ENCODE measurements around the gene AKR1C1. TPM values are rescaled to one million over a fixed set of nuclear protein-coding genes. Genes with fewer than 3 reads are reported as not detected.
"Not testable (repeated sequence)": the region's sequence is repeated elsewhere in the genome, so short reads cannot be mapped to it uniquely, and the experiment has no call there.

The AKR1C1 gene
- 2.1 TPM for total RNA-seq (2021; ENCODE audit: unreplicated experiment)
- polyA plus RNA-seq (2012): 0.87 and 0.92 TPM in 2 replicates
- percentile 42 among the genes with signal in this experiment for Bru-seq, nascent RNA
- percentile 39 among the genes with signal in this experiment for BruChase-seq, experiment 1, labeled RNA remaining after a 6-hour chase
- BruChase-seq, experiment 2, labeled RNA remaining after a 2-hour chase: percentile 42 among the genes with signal in this experiment
- long read RNA-seq: 0 reads

DNA sequence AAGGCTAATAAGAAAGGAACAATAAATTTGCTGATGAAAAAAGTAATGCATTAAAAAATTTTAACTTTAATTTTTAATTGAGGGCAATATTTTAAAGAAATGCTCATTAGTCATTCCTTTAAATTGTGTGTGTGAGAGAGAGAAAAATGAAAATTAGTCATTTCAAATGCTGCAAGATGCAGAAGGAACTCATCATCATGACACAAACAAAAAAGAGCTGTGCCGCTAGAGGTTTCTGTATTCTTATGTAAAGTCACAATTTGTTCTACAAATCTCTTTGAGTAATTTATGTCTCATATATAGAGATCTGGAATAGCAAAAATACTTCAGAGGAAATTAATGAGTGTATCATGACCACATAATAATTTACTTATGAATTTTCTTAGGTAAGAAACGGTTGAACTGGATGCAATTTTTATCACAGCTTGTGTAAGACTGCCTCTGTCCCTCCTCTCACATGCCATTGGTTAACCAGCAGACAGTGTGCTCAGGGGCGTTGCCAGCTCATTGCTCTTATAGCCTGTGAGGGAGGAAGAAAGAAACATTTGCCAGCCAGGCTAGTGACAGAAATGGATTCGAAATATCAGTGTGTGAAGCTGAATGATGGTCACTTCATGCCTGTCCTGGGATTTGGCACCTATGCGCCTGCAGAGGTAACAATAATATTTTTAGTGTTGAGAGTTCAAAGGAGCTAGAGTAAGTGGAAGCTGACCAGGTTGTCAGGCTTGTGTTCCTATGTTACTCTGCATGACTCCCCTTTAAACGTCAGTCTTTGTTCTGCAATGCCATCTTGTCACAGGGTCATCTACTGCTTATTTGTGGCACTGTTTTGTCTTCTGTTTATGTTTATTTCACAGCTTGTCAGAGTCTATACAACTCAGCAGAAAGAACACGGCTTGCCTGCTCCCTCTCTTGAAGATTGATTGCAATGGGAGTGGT, at the start of gene AKR1C1:
Gene AKR1C1, plus strand, starts transcription at position 540 of the 939 bp plus-strand sequence. Its CDS starts 30 bp downstream, at position 570.
- DNase-seq (ENCODE audit: low read depth, low spot score); H4K20me1 ChIP-seq (ENCODE audit: insufficient read depth); RAD21 ChIA-PET (ENCODE audit: low non-redundant PET in 1 of 2, low total read pairs in 2 of 2, uncharacterized antibody in 2 of 2, unreplicated experiment in 2 of 2); H3K4me3 ChIP-seq (replicated peaks in 1 of 2; ENCODE audit: low read depth in 1 of 2, low read length in 2 of 2); H3K4me1 ChIP-seq (ENCODE audit: control insufficient read depth in 1 of 2, insufficient read depth in 2 of 2, low read length in 2 of 2); H3K36me3 ChIP-seq (ENCODE audit: control insufficient read depth in 1 of 2, insufficient read depth in 2 of 2, low read length in 2 of 2); H3K9ac ChIP-seq (ENCODE audit: low read length); H3K9me2 ChIP-seq (ENCODE audit: insufficient read depth); H2AFZ ChIP-seq (ENCODE audit: low read depth, low read length, poor library complexity, severe bottlenecking); H3K9me3 ChIP-seq (ENCODE audit: control insufficient read depth in 1 of 2, insufficient read depth in 1 of 2, low read depth in 1 of 2, low read length in 2 of 2); H3K27me3 ChIP-seq (ENCODE audit: insufficient read depth, low read length); H3K27ac ChIP-seq (ENCODE audit: low read depth, low read length); BruUV-seq (replicated peaks); H3K4me2 ChIP-seq (ENCODE audit: low read length); intact Hi-C loops (cut with micrococcal nuclease); H3K79me2 ChIP-seq (ENCODE audit: insufficient read depth, low read length); POLR2A ChIA-PET: not testable (repeated sequence)
- CTCF ChIA-PET: interaction anchor here (1.8 kb wide), 1 partner anchor 113 kb away, joined by 6 read pairs; no protein-coding TSS in a partner anchor
- ATAC-seq: peak; percentile 75

DNA sequence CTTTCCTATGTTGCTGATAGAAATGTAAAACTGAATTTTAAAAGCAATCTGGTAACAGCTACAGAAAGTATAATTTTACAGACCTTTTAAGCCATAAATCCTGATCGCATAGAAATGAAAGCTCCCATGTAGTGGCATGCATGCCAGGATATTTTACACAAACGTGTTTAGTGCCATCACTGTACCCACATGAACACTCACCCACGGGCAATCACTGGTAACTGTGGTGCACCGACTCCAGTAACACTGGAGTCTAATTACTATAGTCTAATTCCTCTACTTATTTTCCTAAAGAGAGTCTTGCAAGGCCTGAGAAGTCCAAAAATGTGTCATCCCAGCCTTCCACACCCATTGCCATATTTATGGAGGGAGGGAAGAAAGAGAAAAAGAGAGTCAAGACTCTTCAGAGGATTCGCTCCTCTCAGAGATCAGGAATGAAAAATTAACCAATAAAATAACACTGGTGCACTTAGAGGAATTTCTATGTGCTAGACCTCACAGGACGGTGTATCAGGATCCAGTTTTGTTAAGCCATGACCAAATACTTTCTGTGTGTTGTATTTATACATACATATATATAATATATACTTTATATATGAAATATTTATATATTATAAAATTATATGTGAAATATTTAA, 48.9 kb upstream of the AKR1C1 start:
- Histone ChIP-seq H3K4me2 (ENCODE audit: low read length) (no peak overlapping the region), H3K4me3 (replicated peaks in 1 of 2; ENCODE audit: low read depth in 1 of 2, low read length in 2 of 2) (no peak overlapping the region), H3K9ac (ENCODE audit: low read length) (no peak overlapping the region), H3K9me2 (ENCODE audit: insufficient read depth) (no peaks in the 10 kb centered on the region), H3K4me1 (ENCODE audit: control insufficient read depth in 1 of 2, insufficient read depth in 2 of 2, low read length in 2 of 2) (no peaks in the 10 kb centered on the region), H3K36me3 (ENCODE audit: control insufficient read depth in 1 of 2, insufficient read depth in 2 of 2, low read length in 2 of 2) (no peaks in the 10 kb centered on the region), H3K9me3 (ENCODE audit: control insufficient read depth in 1 of 2, insufficient read depth in 1 of 2, low read depth in 1 of 2, low read length in 2 of 2) (no peaks in the 10 kb centered on the region), H3K79me2 (ENCODE audit: insufficient read depth, low read length) (no peaks in the 10 kb centered on the region), H4K20me1 (ENCODE audit: insufficient read depth) (no peaks in the 10 kb centered on the region; the same call in 1 of the 2 replicates), H3K27ac (ENCODE audit: low read depth, low read length) (no peak overlapping the region), H2AFZ (ENCODE audit: low read depth, low read length, poor library complexity, severe bottlenecking) (no peak overlapping the region), H3K27me3 (ENCODE audit: insufficient read depth, low read length) (no peaks in the 10 kb centered on the region)
- BruUV-seq (replicated peaks): no TSS peak
- RAD21 ChIA-PET (ENCODE audit: low non-redundant PET in 1 of 2, low total read pairs in 2 of 2, uncharacterized antibody in 2 of 2, unreplicated experiment in 2 of 2): no interaction called here
- POLR2A ChIA-PET: no interaction called here
- no peak for ATAC-seq
- CTCF ChIA-PET: no interaction called here
- DNase-seq (ENCODE audit: low read depth, low spot score): no peak
- TF ChIP-seq ZFX (IDR thresholded peaks at IDR 0.05): no peak
- no peak for TF ChIP-seq FOSL1 (IDR thresholded peaks at IDR 0.05; ENCODE audit: low read depth)
- TF ChIP-seq EZH2 (IDR thresholded peaks at IDR 0.05): no peak
- TF ChIP-seq CBX3 (IDR thresholded peaks at IDR 0.05; ENCODE audit: low read depth): no peak
- TF ChIP-seq, protein P1, sequence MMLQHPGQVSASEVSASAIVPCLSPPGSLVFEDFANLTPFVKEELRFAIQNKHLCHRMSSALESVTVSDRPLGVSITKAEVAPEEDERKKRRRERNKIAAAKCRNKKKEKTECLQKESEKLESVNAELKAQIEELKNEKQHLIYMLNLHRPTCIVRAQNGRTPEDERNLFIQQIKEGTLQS (IDR thresholded peaks at IDR 0.05): no peak
- no peak for TF ChIP-seq POLR2A (IDR thresholded peaks at IDR 0.05; ENCODE audit: borderline replicate concordance, extremely low read depth, insufficient read depth, insufficient read length)
- TF ChIP-seq, protein P2, sequence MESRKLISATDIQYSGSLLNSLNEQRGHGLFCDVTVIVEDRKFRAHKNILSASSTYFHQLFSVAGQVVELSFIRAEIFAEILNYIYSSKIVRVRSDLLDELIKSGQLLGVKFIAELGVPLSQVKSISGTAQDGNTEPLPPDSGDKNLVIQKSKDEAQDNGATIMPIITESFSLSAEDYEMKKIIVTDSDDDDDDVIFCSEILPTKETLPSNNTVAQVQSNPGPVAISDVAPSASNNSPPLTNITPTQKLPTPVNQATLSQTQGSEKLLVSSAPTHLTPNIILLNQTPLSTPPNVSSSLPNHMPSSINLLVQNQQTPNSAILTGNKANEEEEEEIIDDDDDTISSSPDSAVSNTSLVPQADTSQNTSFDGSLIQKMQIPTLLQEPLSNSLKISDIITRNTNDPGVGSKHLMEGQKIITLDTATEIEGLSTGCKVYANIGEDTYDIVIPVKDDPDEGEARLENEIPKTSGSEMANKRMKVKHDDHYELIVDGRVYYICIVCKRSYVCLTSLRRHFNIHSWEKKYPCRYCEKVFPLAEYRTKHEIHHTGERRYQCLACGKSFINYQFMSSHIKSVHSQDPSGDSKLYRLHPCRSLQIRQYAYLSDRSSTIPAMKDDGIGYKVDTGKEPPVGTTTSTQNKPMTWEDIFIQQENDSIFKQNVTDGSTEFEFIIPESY (IDR thresholded peaks at IDR 0.05; ENCODE audit: extremely low read depth, insufficient replicate concordance, low read length): no peak
- no peak for TF ChIP-seq YY1 (IDR thresholded peaks at IDR 0.05; ENCODE audit: extremely low read depth, insufficient replicate concordance, low read depth, low read length)
- TF ChIP-seq JUND (IDR thresholded peaks at IDR 0.05): no peak
- TF ChIP-seq ELF1 (IDR thresholded peaks at IDR 0.05; ENCODE audit: borderline replicate concordance, low read depth): no peak
- intact Hi-C loops (cut with micrococcal nuclease): no loop called here

Measured in HCT116 (cell line).